Epithelial cell of prostate (primary cell): ENCODE measurements around the gene CXorf49B.

Experiments used
- DNase-seq: peaks from one replicate; pipeline ENCODE4 v3.0.0-alpha.2; 2011; ENCODE audit warnings: low read depth, low spot score
- H3K27ac ChIP-seq: fragments of 450-650 bp; 2 replicates; pipeline ENCODE4 v1.5.1; 2017; ENCODE audit warnings: mild to moderate bottlenecking

The CXorf49B gene

DNA sequence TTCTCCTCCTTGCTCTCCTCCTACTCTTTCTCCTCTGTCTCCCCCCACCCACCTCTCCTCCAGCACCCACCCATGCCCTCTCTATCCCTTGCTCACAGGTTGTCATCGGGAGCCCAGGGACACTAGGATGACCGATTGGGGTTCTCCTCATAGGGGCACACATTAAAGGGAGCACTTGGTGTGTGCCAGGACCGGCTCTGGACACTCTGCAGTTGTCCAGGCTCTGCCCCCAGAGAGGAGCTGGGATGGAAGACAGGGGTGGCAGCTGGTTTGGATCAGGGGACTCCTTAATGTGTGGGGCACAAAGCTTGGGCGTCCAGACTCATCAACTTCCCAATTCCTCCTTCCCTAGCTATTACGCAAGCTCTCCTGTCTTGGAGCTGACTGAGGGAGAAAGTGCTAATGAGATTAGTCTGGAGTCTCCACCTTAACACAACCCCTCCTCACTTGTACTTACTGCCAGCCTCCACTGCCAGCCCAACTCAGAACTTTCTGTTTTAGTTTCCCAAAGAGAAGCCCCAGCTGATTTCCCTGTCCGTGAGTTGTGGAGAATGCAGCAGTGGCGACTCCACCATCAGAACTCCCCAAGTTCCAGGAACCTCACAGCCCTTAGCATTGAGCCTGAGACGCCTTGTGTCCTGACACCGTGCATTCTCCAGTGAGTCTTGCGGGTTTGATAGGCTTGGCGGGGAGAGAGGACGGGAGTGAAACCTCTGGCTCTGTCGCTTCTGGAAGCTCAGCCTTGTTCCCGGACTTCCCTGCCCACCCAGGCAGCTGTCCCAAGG lies 52.2 kb downstream of the CXorf49B start:
- H3K27ac ChIP-seq = no peak overlapping the region
- DNase-seq = no peak

DNA sequence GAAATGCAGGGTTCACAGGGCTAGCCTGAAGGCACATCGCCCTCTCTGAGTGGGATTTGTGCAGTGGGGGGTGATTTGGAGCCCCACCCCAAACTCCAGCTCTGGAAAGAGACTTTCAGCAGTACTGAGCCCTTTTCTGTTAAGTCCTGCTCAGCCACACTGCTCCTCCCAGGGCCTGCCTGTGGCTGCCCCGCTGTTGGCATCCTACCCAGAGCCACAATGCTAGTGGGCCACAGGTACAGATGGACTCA lies 52.7 kb downstream of the CXorf49B start:
- H3K27ac ChIP-seq = no peak overlapping the region
- no peak for DNase-seq
